Chondrocyte (in vitro differentiated cells): ENCODE results near the gene PTPRG. TPM values are rescaled to one million over a fixed set of nuclear protein-coding genes. Genes with fewer than 3 reads are reported as not detected.

Experiments
- DNase-seq: peaks from one replicate; pipeline ENCODE4 v3.0.0; 2021; ENCODE audit warnings: mixed read lengths, low spot score
- H3K27ac Mint-ChIP-seq: one replicate; pipeline ENCODE4 v1.8.0; 2021; ENCODE audit warnings: mild to moderate bottlenecking, moderate library complexity, mixed read lengths; ENCODE audit not compliant: unreplicated experiment
- H3K27me3 Mint-ChIP-seq: 2 replicates; pipeline ENCODE4 v1.8.0; 2021; ENCODE audit warnings: low read depth, mixed read lengths
- H3K36me3 Mint-ChIP-seq: 2 replicates; pipeline ENCODE4 v1.8.0; 2021; ENCODE audit warnings: low read depth, mixed read lengths
- H3K4me1 Mint-ChIP-seq: 2 replicates; pipeline ENCODE4 v1.8.0; 2021; ENCODE audit warnings: low read depth, mild to moderate bottlenecking, mixed read lengths
- H3K4me3 Mint-ChIP-seq: one replicate; pipeline ENCODE4 v1.8.0; 2021; ENCODE audit warnings: mild to moderate bottlenecking, moderate library complexity, mixed read lengths; ENCODE audit not compliant: unreplicated experiment
- H3K9me3 Mint-ChIP-seq: 2 replicates; pipeline ENCODE4 v1.8.0; 2021; ENCODE audit warnings: low read depth, mixed read lengths
- CTCF ChIP-seq: fragments of 200-600 bp; sonication (generic); IDR thresholded peaks from 2 replicates; pipeline ENCODE4 v1.5.0; 2021; ENCODE audit warnings: antibody characterized with exemption, mild to moderate bottlenecking, moderate library complexity
- total RNA-seq: library from RNA; stranded (reverse); gene quantifications from 3 replicates; pipeline ENCODE4 v1.2.1, GENCODE V29; 2021

The PTPRG gene
- total RNA-seq, 1 donor from 2014 or later: 45.5 TPM

GRCh38 chr3:61824553-61825135 lies 263.3 kb downstream of the PTPRG start:
- Mint-ChIP-seq H3K27me3 (no peaks in the 10 kb centered on the region), H3K4me3 (no peak overlapping the region), H3K4me1 (peaks cover 39% of the 10 kb centered on the region), H3K27ac (no peak overlapping the region), H3K36me3 (no peaks in the 10 kb centered on the region), H3K9me3 (no peaks in the 10 kb centered on the region)
- no peak for TF ChIP-seq CTCF
- no peak for DNase-seq

- no peaks in the 10 kb centered on the region for H3K9me3 Mint-ChIP-seq
- TF ChIP-seq CTCF: no peak
- no peaks in the 10 kb centered on the region for H3K36me3 Mint-ChIP-seq
- no peak overlapping the region for H3K4me3 Mint-ChIP-seq
- peaks cover 34% of the 10 kb centered on the region for H3K4me1 Mint-ChIP-seq
- DNase-seq: no peak
- no peak overlapping the region for H3K27ac Mint-ChIP-seq
- no peaks in the 10 kb centered on the region for H3K27me3 Mint-ChIP-seq
Observed at GRCh38 chr3:61826161-61826560, 264.8 kb downstream of the PTPRG start.

GRCh38 chr3:61828184-61828874 lies 267.0 kb downstream of the PTPRG start:
- Mint-ChIP-seq H3K27me3 (no peaks in the 10 kb centered on the region), H3K9me3 (no peaks in the 10 kb centered on the region), H3K4me1 (peaks cover 22% of the 10 kb centered on the region), H3K4me3 (no peak overlapping the region), H3K36me3 (no peaks in the 10 kb centered on the region), H3K27ac (no peak overlapping the region)
- no peak for DNase-seq
- TF ChIP-seq CTCF: no peak

GRCh38 chr3:61828880-61829721 lies 267.7 kb downstream of the PTPRG start:
- no peaks in the 10 kb centered on the region for H3K36me3 Mint-ChIP-seq
- no peak for DNase-seq
- no peaks in the 10 kb centered on the region for H3K9me3 Mint-ChIP-seq
- peaks cover 22% of the 10 kb centered on the region for H3K4me1 Mint-ChIP-seq
- no peak overlapping the region for H3K4me3 Mint-ChIP-seq
- peak overlapping the region; percentile 47 for H3K27ac Mint-ChIP-seq
- no peak for TF ChIP-seq CTCF
- H3K27me3 Mint-ChIP-seq: no peaks in the 10 kb centered on the region

GRCh38 chr3:61829722-61830350 lies 268.5 kb downstream of the PTPRG start:
- Mint-ChIP-seq H3K36me3 (no peaks in the 10 kb centered on the region), H3K9me3 (no peaks in the 10 kb centered on the region), H3K4me3 (no peak overlapping the region), H3K27ac (peak overlapping the region; percentile 47), H3K27me3 (no peaks in the 10 kb centered on the region), H3K4me1 (peaks cover 22% of the 10 kb centered on the region)
- TF ChIP-seq CTCF: no peak
- no peak for DNase-seq
